Stimulated activated naive CD8-positive, alpha-beta T cell treated with anti-CD3 and anti-CD28 coated beads, Interleukin-15, Interleukin-2, amounts not matched to agents 100 ng/mL and 50 ng/mL, for 24 hours (primary cell): ENCODE data around the gene DDIAS.
"Not testable (repeated sequence)": the region's sequence is repeated elsewhere in the genome, so short reads cannot be mapped to it uniquely, and the experiment has no call there.

ENCODE experiments used
- H3K27ac Mint-ChIP-seq: one replicate; pipeline ENCODE4 v1.8.0; 2021; ENCODE audit warnings: mild to moderate bottlenecking, mixed read lengths
- H3K27me3 Mint-ChIP-seq: one replicate; pipeline ENCODE4 v1.8.0; 2021; ENCODE audit warnings: mixed read lengths
- H3K36me3 Mint-ChIP-seq: one replicate; pipeline ENCODE4 v1.8.0; 2021; ENCODE audit warnings: low read depth, mixed read lengths
- H3K4me1 Mint-ChIP-seq: one replicate; pipeline ENCODE4 v1.8.0; 2021; ENCODE audit warnings: low read depth, mixed read lengths
- H3K4me3 Mint-ChIP-seq: one replicate; pipeline ENCODE4 v1.8.0; 2021; ENCODE audit warnings: mild to moderate bottlenecking, mixed read lengths
- H3K9me3 Mint-ChIP-seq: one replicate; pipeline ENCODE4 v1.8.0; 2021; ENCODE audit warnings: mixed read lengths

Gene DDIAS

GRCh38 chr11:82900277-82901164, 1.0 kb upstream of the DDIAS start, which contains the start of gene PRCP:
PRCP (minus strand) TSS chr11:82900430; CDS start chr11:82900402, 28 bp downstream.
- peaks cover 76% of the 10 kb centered on the region for H3K4me1 Mint-ChIP-seq
- peak within 1 kb of the TSS; percentile 97 for H3K4me3 Mint-ChIP-seq
- H3K9me3 Mint-ChIP-seq, result no peaks in the 10 kb centered on the region
- H3K27ac Mint-ChIP-seq, result peak within 1 kb of the TSS; percentile 99
- H3K36me3 Mint-ChIP-seq, result peaks cover 17% of the 10 kb centered on the region
- no peaks in the 10 kb centered on the region for H3K27me3 Mint-ChIP-seq

- H3K4me3 Mint-ChIP-seq, result peak overlapping the region; percentile 97
- peaks cover 73% of the 10 kb centered on the region for H3K4me1 Mint-ChIP-seq
- peaks cover 9% of the 10 kb centered on the region for H3K36me3 Mint-ChIP-seq
- no peaks in the 10 kb centered on the region for H3K27me3 Mint-ChIP-seq
- peak overlapping the region; percentile 99 for H3K27ac Mint-ChIP-seq
- H3K9me3 Mint-ChIP-seq, result no peaks in the 10 kb centered on the region
Measured at GRCh38 chr11:82901922-82902485, 468 bp downstream of the DDIAS start.

DNA sequence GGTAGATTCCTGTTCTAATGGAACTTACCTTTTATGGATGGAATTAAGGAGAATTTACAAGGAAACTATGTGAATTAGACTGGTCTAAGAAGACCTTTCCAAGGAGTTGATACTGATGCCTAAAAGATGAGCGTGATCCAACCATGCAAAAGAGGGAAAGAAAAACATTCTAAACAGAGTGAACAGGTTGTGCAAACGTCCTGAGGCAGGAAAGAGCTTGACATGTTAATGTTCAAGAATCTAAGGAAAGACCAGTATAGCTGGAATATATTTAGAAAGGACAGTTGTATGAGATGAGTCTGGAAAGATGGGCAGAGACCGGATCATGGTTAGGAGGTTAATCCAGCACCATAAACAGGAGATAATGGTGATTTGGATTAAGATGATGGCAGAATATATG, 1.3 kb downstream of the DDIAS start:
- Mint-ChIP-seq H3K4me3 (peak overlapping the region; percentile 97), H3K27ac (peak overlapping the region; percentile 91), H3K36me3 (peaks cover 9% of the 10 kb centered on the region), H3K4me1 (peaks cover 71% of the 10 kb centered on the region), H3K27me3 (no peaks in the 10 kb centered on the region), H3K9me3 (no peaks in the 10 kb centered on the region)

GRCh38 chr11:82903843-82904586, 2.5 kb downstream of the DDIAS start:
- peak overlapping the region; percentile 91 for H3K27ac Mint-ChIP-seq
- H3K27me3 Mint-ChIP-seq, result no peaks in the 10 kb centered on the region
- peak overlapping the region; percentile 97 for H3K4me3 Mint-ChIP-seq
- no peaks in the 10 kb centered on the region for H3K9me3 Mint-ChIP-seq
- H3K4me1 Mint-ChIP-seq, result peaks cover 72% of the 10 kb centered on the region
- H3K36me3 Mint-ChIP-seq, result peaks cover 14% of the 10 kb centered on the region

DNA sequence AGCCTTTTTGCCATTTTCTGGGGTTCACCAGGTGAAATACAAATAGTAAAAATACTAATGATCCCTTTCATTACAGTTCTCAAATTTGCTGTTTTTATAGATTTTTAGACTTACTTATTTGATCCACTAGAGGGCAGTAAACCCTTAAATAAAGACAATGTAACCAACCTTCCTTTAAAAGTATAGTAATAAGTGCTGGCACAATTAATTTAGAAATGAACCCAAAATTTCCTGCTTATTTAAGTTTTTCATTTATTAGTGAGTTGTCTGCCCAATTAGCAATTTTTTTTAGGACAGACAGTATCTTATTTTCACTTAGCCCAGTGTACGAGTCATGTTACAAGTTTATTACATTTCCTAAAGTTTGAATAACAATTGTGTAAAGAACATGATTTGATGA, 4.7 kb downstream of the DDIAS start:
- peaks cover 25% of the 10 kb centered on the region for H3K36me3 Mint-ChIP-seq
- no peaks in the 10 kb centered on the region for H3K27me3 Mint-ChIP-seq
- no peak overlapping the region for H3K4me3 Mint-ChIP-seq
- peaks cover 60% of the 10 kb centered on the region for H3K4me1 Mint-ChIP-seq
- H3K9me3 Mint-ChIP-seq, result no peaks in the 10 kb centered on the region
- no peak overlapping the region for H3K27ac Mint-ChIP-seq

- peaks cover 58% of the 10 kb centered on the region for H3K4me1 Mint-ChIP-seq
Measured at GRCh38 chr11:82906931-82907330, 5.4 kb downstream of the DDIAS start.

DNA sequence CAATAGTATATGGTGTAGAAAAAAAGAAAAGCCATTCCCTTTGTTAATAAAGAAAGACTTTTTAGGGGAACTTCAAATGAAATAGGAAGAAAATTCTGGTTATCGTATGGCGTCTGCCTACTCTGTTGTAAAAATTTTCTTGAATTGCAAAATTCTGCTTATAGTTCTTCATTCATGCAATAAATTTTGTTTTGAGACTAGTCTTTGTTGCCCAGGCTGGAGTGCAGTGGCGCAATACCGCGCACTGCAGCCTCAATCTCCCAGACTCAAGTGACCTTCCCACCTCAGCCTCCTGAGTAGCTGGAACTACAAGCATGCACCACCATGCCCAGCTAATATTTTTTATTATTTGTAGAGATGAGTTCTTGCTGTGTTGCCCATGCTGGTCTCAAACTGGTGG, 5.8 kb downstream of the DDIAS start:
- no peaks in the 10 kb centered on the region for H3K27me3 Mint-ChIP-seq
- no peak overlapping the region for H3K4me3 Mint-ChIP-seq
- peaks cover 54% of the 10 kb centered on the region for H3K4me1 Mint-ChIP-seq
- peaks cover 37% of the 10 kb centered on the region for H3K36me3 Mint-ChIP-seq
- no peak overlapping the region for H3K27ac Mint-ChIP-seq
- peaks cover 5% of the 10 kb centered on the region for H3K9me3 Mint-ChIP-seq

More at GRCh38 chr11:82906931-82907330, 5.4 kb downstream of the DDIAS start:
- peaks cover 32% of the 10 kb centered on the region for H3K36me3 Mint-ChIP-seq
- H3K27me3 Mint-ChIP-seq, result no peaks in the 10 kb centered on the region
- H3K27ac Mint-ChIP-seq, result no peak overlapping the region
- peaks cover 5% of the 10 kb centered on the region for H3K9me3 Mint-ChIP-seq
- no peak overlapping the region for H3K4me3 Mint-ChIP-seq

GRCh38 chr11:82908311-82908710, 6.8 kb downstream of the DDIAS start:
- Mint-ChIP-seq H3K9me3 (peaks cover 9% of the 10 kb centered on the region), H3K4me1 (peaks cover 44% of the 10 kb centered on the region), H3K27me3 (no peaks in the 10 kb centered on the region), H3K27ac (no peak overlapping the region), H3K36me3 (peaks cover 41% of the 10 kb centered on the region), H3K4me3 (no peak overlapping the region)

DNA sequence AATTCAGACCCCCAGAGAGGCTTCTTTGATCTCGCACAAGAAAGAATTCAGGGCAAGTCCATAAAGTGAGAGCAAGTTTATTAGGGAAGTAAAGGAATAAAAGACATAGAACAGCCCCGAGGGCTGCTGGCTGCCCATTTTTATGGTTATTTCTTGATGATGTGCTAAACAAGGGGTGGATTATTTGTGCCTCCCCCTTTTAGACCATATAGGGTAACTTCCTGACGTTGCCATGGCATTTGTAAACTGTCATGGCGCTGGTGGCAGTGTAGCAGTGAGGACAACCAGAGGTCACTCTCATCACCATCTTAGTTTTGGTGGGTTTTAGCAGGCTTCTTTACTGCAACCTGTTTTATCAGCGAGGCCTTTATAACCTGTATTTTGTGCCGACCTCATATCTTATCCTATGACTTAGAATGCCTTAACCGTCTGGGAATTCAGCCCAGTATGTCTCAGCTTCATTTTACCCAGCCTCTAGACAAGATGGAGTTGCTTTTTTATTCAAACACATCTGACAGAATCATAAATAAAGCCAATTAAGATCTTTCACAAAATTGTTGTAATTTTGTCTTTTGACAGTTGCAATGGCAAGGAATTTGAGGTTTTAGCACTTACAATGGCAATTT, 7.6 kb downstream of the DDIAS start:
- Mint-ChIP-seq H3K27ac (no peak overlapping the region), H3K27me3 (no peaks in the 10 kb centered on the region), H3K36me3 (peaks cover 43% of the 10 kb centered on the region), H3K9me3 (peaks cover 9% of the 10 kb centered on the region), H3K4me1 (peaks cover 36% of the 10 kb centered on the region), H3K4me3 (no peak overlapping the region)

DNA sequence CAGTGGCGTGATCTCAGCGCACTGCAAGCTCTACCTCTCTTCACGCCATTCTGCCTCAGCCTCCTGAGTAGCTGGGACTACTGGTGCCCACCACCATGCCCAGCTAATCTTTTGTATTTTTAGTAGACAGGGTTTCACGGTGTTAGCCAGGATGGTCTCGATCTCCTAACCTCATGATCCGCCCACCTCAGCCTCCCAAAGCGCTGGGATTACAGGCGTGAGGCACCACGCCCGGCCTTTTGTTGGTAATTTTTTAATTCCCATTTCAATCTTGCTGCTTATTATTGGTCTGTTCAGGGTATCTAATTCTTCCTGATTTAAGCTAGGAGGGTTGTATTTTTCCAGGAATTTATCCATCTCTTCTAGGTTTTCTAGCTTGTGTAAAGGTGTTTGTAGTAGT, 18.2 kb downstream of the DDIAS start:
- not testable (repeated sequence) for H3K9me3 Mint-ChIP-seq, H3K27me3 Mint-ChIP-seq
- peaks cover 93% of the 10 kb centered on the region for H3K36me3 Mint-ChIP-seq
- peak overlapping the region; percentile 87 for H3K27ac Mint-ChIP-seq
- H3K4me1 Mint-ChIP-seq, result peaks cover 48% of the 10 kb centered on the region
- H3K4me3 Mint-ChIP-seq, result peak overlapping the region; percentile 69

DNA sequence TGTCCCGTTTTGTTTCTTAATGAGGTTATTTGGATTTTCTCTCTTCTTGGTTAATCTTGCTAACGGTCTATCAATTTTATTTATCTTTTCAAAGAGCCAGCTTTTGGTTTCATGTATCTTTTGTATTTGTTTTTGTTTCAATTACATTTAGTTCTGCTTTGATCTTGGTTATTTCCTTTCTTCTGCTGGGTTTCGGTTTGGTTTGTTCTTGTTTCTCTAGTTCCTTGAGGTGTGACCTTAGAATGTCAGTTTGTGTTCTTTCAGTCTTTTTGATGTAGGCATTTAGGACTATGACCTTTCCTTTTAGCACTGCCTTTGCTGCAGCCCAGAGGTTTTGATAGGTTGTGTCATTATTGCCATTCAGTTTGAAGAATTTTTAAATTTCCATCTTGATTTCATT, 18.7 kb downstream of the DDIAS start:
- H3K27me3 Mint-ChIP-seq, H3K9me3 Mint-ChIP-seq: not testable (repeated sequence)
- Mint-ChIP-seq H3K4me1 (peaks cover 48% of the 10 kb centered on the region), H3K36me3 (peaks cover 92% of the 10 kb centered on the region), H3K4me3 (peak overlapping the region; percentile 69), H3K27ac (peak overlapping the region; percentile 87)

DNA sequence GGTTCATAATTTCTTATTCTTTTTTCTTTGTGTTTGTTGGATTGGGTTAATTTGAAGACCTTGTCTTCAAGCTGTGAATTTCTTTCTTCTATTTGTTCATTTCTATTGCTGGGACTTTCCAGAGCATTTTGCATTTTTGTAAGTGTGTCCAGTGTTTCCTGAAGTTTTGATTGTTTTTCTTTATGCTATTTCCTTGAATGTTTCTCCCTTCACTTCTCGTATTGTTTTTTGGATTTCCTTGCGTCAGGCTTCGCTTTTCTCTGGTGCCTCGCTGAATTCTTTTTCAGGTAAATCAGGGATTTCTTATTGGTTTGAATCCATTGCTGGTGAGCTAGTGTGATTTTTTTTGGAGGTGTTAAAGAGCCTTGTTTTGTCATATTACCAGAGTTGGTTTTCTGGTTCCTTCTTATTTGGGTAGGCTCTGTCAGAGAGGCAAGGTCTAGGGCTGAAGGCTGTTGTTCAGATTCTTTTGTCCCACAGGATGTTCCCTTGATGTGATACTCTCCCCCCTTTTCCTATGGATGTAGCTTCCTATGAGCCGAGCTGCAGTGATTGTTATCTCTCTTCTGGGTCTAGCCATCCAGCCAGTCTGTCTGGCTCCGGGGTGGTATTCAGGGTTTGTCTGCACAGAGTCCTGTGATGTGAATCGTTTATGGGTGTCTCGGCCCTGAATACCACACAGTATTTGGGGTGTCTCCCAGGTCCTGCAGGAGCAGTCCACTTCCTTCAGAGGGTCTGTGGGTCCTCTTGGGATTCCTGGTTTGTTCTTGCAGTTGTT, 21.0 kb downstream of the DDIAS start:
- H3K4me1 Mint-ChIP-seq, result peaks cover 54% of the 10 kb centered on the region
- H3K27me3 Mint-ChIP-seq, H3K9me3 Mint-ChIP-seq, H3K4me3 Mint-ChIP-seq: not testable (repeated sequence)
- H3K27ac Mint-ChIP-seq, result peak overlapping the region; percentile 15
- peaks cover 76% of the 10 kb centered on the region for H3K36me3 Mint-ChIP-seq

DNA sequence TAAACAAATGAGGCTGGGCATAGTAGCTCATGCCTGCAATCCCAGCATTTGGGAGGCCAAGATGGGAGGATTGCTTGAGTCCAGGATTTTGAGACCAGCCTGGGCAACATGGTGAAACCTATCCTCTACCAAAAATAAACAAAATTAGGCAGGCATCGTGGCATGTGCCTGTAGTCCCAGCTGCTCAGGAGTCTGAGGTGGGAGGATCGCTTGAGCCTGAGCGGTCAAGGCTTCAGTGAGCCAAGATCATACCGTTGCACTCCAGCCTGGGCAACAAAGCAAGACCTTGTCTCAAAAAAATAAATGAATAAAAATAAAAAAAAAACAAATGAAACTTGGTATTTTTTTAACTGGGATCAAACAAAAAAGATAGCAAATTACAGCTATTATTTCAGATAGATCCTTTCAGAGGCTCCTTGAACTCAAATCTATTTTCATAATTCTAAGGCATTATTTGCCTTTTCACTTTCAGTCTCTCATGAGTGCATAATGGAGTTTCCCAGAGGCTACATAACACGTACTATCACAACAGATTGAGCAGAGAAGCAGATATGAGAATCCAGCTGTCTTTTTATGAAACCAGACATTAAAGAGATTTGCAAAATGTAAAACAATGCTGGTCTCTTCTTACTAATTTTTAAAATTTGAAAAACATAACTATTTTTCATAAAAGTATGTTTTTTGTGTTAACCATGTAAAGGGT, 23.1 kb downstream of the DDIAS start:
- peaks cover 73% of the 10 kb centered on the region for H3K36me3 Mint-ChIP-seq
- no peaks in the 10 kb centered on the region for H3K27me3 Mint-ChIP-seq
- H3K9me3 Mint-ChIP-seq, result no peaks in the 10 kb centered on the region
- H3K4me1 Mint-ChIP-seq, result peaks cover 55% of the 10 kb centered on the region
- H3K4me3 Mint-ChIP-seq, result no peak overlapping the region
- H3K27ac Mint-ChIP-seq, result no peak overlapping the region
